GM12878 (cell line): ENCODE data around the gene YIF1B. TPM values are rescaled to one million over a fixed set of nuclear protein-coding genes. Genes with fewer than 3 reads are reported as not detected.

Experiments
- ATAC-seq: fragments of 200-7000 bp; cut with Tn5 transposase; 3 replicates; pipeline ENCODE4 v1.9.1; 2020; ENCODE audit warnings: mild to moderate bottlenecking, moderate library complexity
- BruUV-seq: library from RNA; stranded (reverse); fragments of 400-500 nt; replicated peaks from 2 replicates; lab custom pipeline; 2021; lab: Mats Ljungman, UMichigan
- CTCF ChIA-PET: fragments of 300-600 bp; sonication (Branson Sonifier 250); formaldehyde crosslinking; extraction: SDS; loops from one replicate; lab custom pipeline; 2021; ENCODE audit warnings: inconsistent platforms; lab: Yijun Ruan, JAX
- POLR2A ChIA-PET: fragments of 350-600 bp; formaldehyde crosslinking; extraction: SDS; loops from one replicate; lab custom pipeline; 2021; ENCODE audit warnings: inconsistent platforms; lab: Charles Lee
- RAD21 ChIA-PET: fragments of 300-600 bp; sonication (Branson Sonifier 250); formaldehyde crosslinking; loops from one replicate; lab custom pipeline; 2023; ENCODE audit warnings: antibody characterized with exemption; ENCODE audit not compliant: unreplicated experiment; lab: Charles Lee
- SMC1A ChIA-PET: fragments of 300-600 bp; sonication (Branson Sonifier 250); formaldehyde crosslinking; loops from one replicate; lab custom pipeline; 2023; ENCODE audit not compliant: unreplicated experiment, uncharacterized antibody; lab: Charles Lee
- DNase-seq: peaks from one replicate; pipeline ENCODE4 v3.0.0-alpha.2; 2011; ENCODE audit warnings: low read depth, low spot score
- FAIRE-seq: peaks from 3 replicates; lab custom pipeline; 2011; peaks lifted over from hg19 to GRCh38; lab: Jason Lieb, UNC
- H2AFZ ChIP-seq: 2 replicates; pipeline ENCODE4 v1.6.0; 2011; ENCODE audit warnings: low read depth, low read length, control low read depth; ENCODE audit not compliant: control insufficient read depth
- H3K27ac ChIP-seq: 2 replicates; pipeline ENCODE4 v1.5.1; 2011; ENCODE audit warnings: control low read depth; ENCODE audit not compliant: control insufficient read depth, insufficient read depth
- H3K27me3 ChIP-seq, 2 experiments: replicated peaks in 1 of 2; 2 replicates each; pipeline versions ENCODE4 v1.6.0 to v1.6.1; 2011; ENCODE audit warnings: low read length in 1 of 2; ENCODE audit not compliant: control insufficient read depth in 2 of 2, insufficient read depth in 2 of 2
- H3K36me3 ChIP-seq, 2 experiments: 2 replicates each; pipeline ENCODE4 v1.5.1; 2011; ENCODE audit warnings: low read length in 1 of 2; ENCODE audit not compliant: control insufficient read depth in 2 of 2, insufficient read depth in 2 of 2
- H3K4me1 ChIP-seq: 2 replicates; pipeline ENCODE4 v1.6.1; 2011; ENCODE audit warnings: mild to moderate bottlenecking, low read length, moderate library complexity, mixed read lengths; ENCODE audit not compliant: control insufficient read depth, insufficient read depth
- H3K4me2 ChIP-seq: 2 replicates; pipeline ENCODE4 v1.6.0; 2011; ENCODE audit warnings: control low read depth; ENCODE audit not compliant: control insufficient read depth, insufficient read depth
- H3K4me3 ChIP-seq: fragments of 200-600 bp; sonication (generic); 2 replicates; pipeline ENCODE4 v1.5.1; 2016
- H3K79me2 ChIP-seq: 2 replicates; pipeline ENCODE4 v1.6.0; 2011; ENCODE audit warnings: low read length; ENCODE audit not compliant: control insufficient read depth, insufficient read depth
- H3K9ac ChIP-seq: 2 replicates; pipeline ENCODE4 v1.8.0; 2011; ENCODE audit warnings: low read length, control low read depth, mixed read lengths; ENCODE audit not compliant: control insufficient read depth, insufficient read depth
- H3K9me3 ChIP-seq: replicated peaks from 3 replicates; pipeline ENCODE4 v1.5.1; 2011; ENCODE audit warnings: mild to moderate bottlenecking, low read length; ENCODE audit not compliant: control insufficient read depth, insufficient read depth
- H4K20me1 ChIP-seq: 2 replicates; pipeline ENCODE4 v1.6.0; 2011; ENCODE audit not compliant: control insufficient read depth, insufficient read depth
- BCL11A ChIP-seq: IDR thresholded peaks from 2 replicates; pipeline ENCODE4 v1.6.1; 2011; ENCODE audit warnings: low read depth, low read length
- CEBPB ChIP-seq, 2 experiments: fragments of 150-350 bp in 1 of 2; IDR thresholded peaks; 2 replicates each; pipeline ENCODE4 v1.6.1; 2012 to 2014; ENCODE audit warnings: low read depth in 2 of 2, low read length in 2 of 2, borderline replicate concordance in 1 of 2, inconsistent platforms in 1 of 2
- FOXM1 ChIP-seq: IDR thresholded peaks from 2 replicates; pipeline ENCODE4 v1.6.1; 2012; ENCODE audit warnings: low read depth, mild to moderate bottlenecking, inconsistent platforms, low read length, moderate library complexity
- IRF4 ChIP-seq: IDR thresholded peaks from 2 replicates; pipeline ENCODE4 v1.6.1; 2011; ENCODE audit warnings: low read depth, low read length
- LARP7 ChIP-seq: fragments of 450-650 bp; IDR thresholded peaks from 2 replicates; pipeline ENCODE4 v1.6.1; 2017; ENCODE audit warnings: mild to moderate bottlenecking
- MEF2A ChIP-seq: IDR thresholded peaks from 2 replicates; pipeline ENCODE4 v1.6.1; 2011; ENCODE audit warnings: low read depth, mild to moderate bottlenecking, low read length, moderate library complexity; ENCODE audit not compliant: insufficient read depth
- MTA2 ChIP-seq: fragments of 450-650 bp; IDR thresholded peaks from 2 replicates; pipeline ENCODE4 v1.6.1; 2016; ENCODE audit warnings: low read depth, mild to moderate bottlenecking, moderate library complexity
- PML ChIP-seq: IDR thresholded peaks from 2 replicates; pipeline ENCODE4 v1.6.1; 2012; ENCODE audit warnings: low read length, inconsistent platforms
- RAD51 ChIP-seq: fragments of 450-650 bp; IDR thresholded peaks from 2 replicates; pipeline ENCODE4 v1.6.1; 2016; ENCODE audit warnings: moderate library complexity, mild to moderate bottlenecking, inconsistent platforms
- RCOR1 ChIP-seq: conservative IDR thresholded peaks from 2 replicates; pipeline ENCODE4 v1.6.1; 2012; ENCODE audit warnings: low read depth, low read length, improper control_type of control experiment
- SRF ChIP-seq, 2 experiments: IDR thresholded peaks; 2 replicates each; pipeline ENCODE4 v1.6.1; 2011; ENCODE audit warnings: low read depth in 2 of 2, low read length in 2 of 2, mild to moderate bottlenecking in 1 of 2, moderate library complexity in 1 of 2
- TBL1XR1 ChIP-seq: IDR thresholded peaks from 2 replicates; pipeline ENCODE4 v1.6.1; 2012; ENCODE audit warnings: low read depth, low read length, improper control_type of control experiment
- YBX1 ChIP-seq: fragments of 450-650 bp; IDR thresholded peaks from 2 replicates; pipeline ENCODE4 v1.6.1; 2016; ENCODE audit warnings: antibody characterized with exemption
- ZBTB40 ChIP-seq: fragments of 450-650 bp; IDR thresholded peaks from 2 replicates; pipeline ENCODE4 v1.6.1; 2016; ENCODE audit warnings: mild to moderate bottlenecking, moderate library complexity, borderline replicate concordance
- WGBS: methylation state at CpG from one replicate; pipeline ENCODE4 v1.1.6; 2016; ENCODE audit warnings: low lambda C conversion rate; ENCODE audit not compliant: insufficient replicate concordance, insufficient coverage; ENCODE audit errors: missing lambda C conversion rate; 5-methylcytosine and 5-hydroxymethylcytosine counted together
- in situ Hi-C: fragments of 300-500 bp; cut with MboI; formaldehyde crosslinking; loops from 9 replicates; pipeline ENCODE4 v1.14.3; 2018; ENCODE audit warnings: mixed read lengths
- intact Hi-C: fragments of 100-400 bp; cut with micrococcal nuclease; formaldehyde crosslinking; loops from one replicate; pipeline ENCODE4 v1.14.2; 2022; ENCODE audit not compliant: unreplicated experiment
- polyA plus RNA-seq, 11 experiments: library from polyadenylated mRNA; depleted of rRNA in 4 of 11; unstranded in 6 of 11; stranded (reverse) in 5 of 11; fragments of >200 nt; fragmentation: Nextera tagmentation in 4 of 11; fragmentation: Illumina TruSeq in 1 of 11; extraction: Ambion mirVana in 4 of 11; extraction: Trizol in 1 of 11; gene quantifications; 1 replicate in 1 of 11; 2 replicates in 10 of 11; pipeline versions ENCODE4 v1.2.1 to v1.2.3, GENCODE V29; 2011 to 2016; ENCODE audit warnings: inconsistent platforms in 2 of 11, missing spikeins in 2 of 11, low read depth in 1 of 11
- total RNA-seq, 4 experiments: library from RNA; depleted of rRNA in 3 of 4; stranded (reverse); fragments of >200 nt in 3 of 4; fragmentation: Illumina TruSeq in 1 of 4; extraction: Trizol in 1 of 4; gene quantifications; 2 replicates each; pipeline versions ENCODE4 v1.2.1 to v1.2.3, GENCODE V29; 2013 to 2021

The YIF1B gene
- total and polyA plus RNA-seq, 10 of the 15 experiments (the other 5 are each of a cell fraction or from before 2014, with no cell fraction given): 1.3 to 106 (median 53.5) TPM

GRCh38 chr19:38310986-38311385 lies 4.8 kb downstream of the YIF1B start:
- ChIA-PET SMC1A (no interaction called here), POLR2A (no interaction called here), CTCF (no interaction called here), RAD21 (no interaction called here)
- H3K27ac ChIP-seq: no peak overlapping the region
- H4K20me1 ChIP-seq: no peaks in the 10 kb centered on the region
- no peak overlapping the region for H3K9ac ChIP-seq
- no TSS peak for BruUV-seq
- no peaks in the 10 kb centered on the region for H3K27me3 ChIP-seq
- 97% methylated on average over 6 of the region's 6 CpGs for WGBS
- intact Hi-C loops: no loop called here
- no peak for FAIRE-seq
- TF ChIP-seq IRF4 (no peak), RCOR1 (no peak), RAD51 (no peak), ZBTB40 (no peak), LARP7 (no peak), PML (no peak), MTA2 (no peak), MEF2A (no peak), YBX1 (no peak), SRF (IDR thresholded peaks at IDR 0.05; ENCODE audit: low read depth in 2 of 2, low read length in 2 of 2) (no peak), BCL11A (no peak), CEBPB (IDR thresholded peaks at IDR 0.05; ENCODE audit: borderline replicate concordance in 1 of 2, low read depth in 2 of 2, low read length in 2 of 2) (no peak), FOXM1 (no peak), TBL1XR1 (no peak)
- no peak overlapping the region for H3K4me3 ChIP-seq
- in situ Hi-C loops: no loop called here
- peaks cover 4% of the 10 kb centered on the region for H3K79me2 ChIP-seq
- H3K36me3 ChIP-seq: peaks cover 0 to 11% of the 10 kb centered on the region in 2 experiments; a peak in 3 of 4 replicates
- peaks cover 3% of the 10 kb centered on the region; the same call in 1 of the 2 replicates for H3K4me1 ChIP-seq
- DNase-seq: no peak
- no peak overlapping the region for H2AFZ ChIP-seq
- H3K9me3 ChIP-seq: no peaks in the 10 kb centered on the region
- no peak for ATAC-seq
- H3K4me2 ChIP-seq: no peak overlapping the region
